H9 (cell line): ENCODE measurements around the gene IL9R. TPM values are rescaled to one million over a fixed set of nuclear protein-coding genes. Genes with fewer than 3 reads are reported as not detected.

Experiments
- DNase-seq: peaks from one replicate; pipeline ENCODE4 v3.0.0-alpha.2; 2017
- H2AFZ ChIP-seq: one replicate; pipeline ENCODE4 v1.6.1; 2013; ENCODE audit warnings: mild to moderate bottlenecking, low read length, control low read depth, moderate library complexity
- H2AK5ac ChIP-seq: 2 replicates; pipeline ENCODE4 v1.6.1; 2013; ENCODE audit warnings: low read length, control low read depth, mixed read lengths; ENCODE audit not compliant: insufficient read length
- H2BK120ac ChIP-seq: one replicate; pipeline ENCODE4 v1.6.1; 2013; ENCODE audit warnings: low read depth, mild to moderate bottlenecking, low read length, control low read depth, inconsistent platforms; ENCODE audit not compliant: poor library complexity, severe bottlenecking
- H2BK12ac ChIP-seq: 2 replicates; pipeline ENCODE4 v1.6.1; 2013; ENCODE audit warnings: low read length, control low read depth, mixed read lengths, low read depth; ENCODE audit not compliant: insufficient read length
- H2BK15ac ChIP-seq: 2 replicates; pipeline ENCODE4 v1.6.1; 2013; ENCODE audit warnings: low read depth, low read length, control low read depth
- H2BK20ac ChIP-seq: one replicate; pipeline ENCODE4 v1.6.1; 2013; ENCODE audit warnings: low read depth, mild to moderate bottlenecking, low read length, control low read depth, inconsistent platforms; ENCODE audit not compliant: poor library complexity, severe bottlenecking
- H2BK5ac ChIP-seq: 2 replicates; pipeline ENCODE4 v1.6.1; 2013; ENCODE audit warnings: low read length, control low read depth, mixed read lengths; ENCODE audit not compliant: insufficient read length
- H3K14ac ChIP-seq: 2 replicates; pipeline ENCODE4 v1.6.1; 2013; ENCODE audit warnings: low read length, control low read depth; ENCODE audit not compliant: insufficient read depth
- H3K18ac ChIP-seq: 2 replicates; pipeline ENCODE4 v1.6.1; 2013; ENCODE audit warnings: low read depth, mild to moderate bottlenecking, mixed read lengths, low read length, control low read depth; ENCODE audit not compliant: insufficient read length
- H3K23ac ChIP-seq: 2 replicates; pipeline ENCODE4 v1.6.1; 2013; ENCODE audit warnings: low read length, control low read depth, mixed read lengths, low read depth; ENCODE audit not compliant: insufficient read length
- H3K23me2 ChIP-seq: 2 replicates; pipeline ENCODE4 v1.6.1; 2013; ENCODE audit warnings: low read depth, mild to moderate bottlenecking, mixed read lengths, low read length, control low read depth; ENCODE audit not compliant: insufficient read length, poor library complexity, severe bottlenecking
- H3K27ac ChIP-seq: 2 replicates; pipeline ENCODE4 v1.5.1; 2013; ENCODE audit warnings: low read length, control low read depth, mixed read lengths, low read depth; ENCODE audit not compliant: insufficient read length
- H3K27me3 ChIP-seq: 2 replicates; pipeline ENCODE4 v1.6.1; 2013; ENCODE audit warnings: low read length, control low read depth, inconsistent platforms; ENCODE audit not compliant: insufficient read depth
- H3K4ac ChIP-seq: 2 replicates; pipeline ENCODE4 v1.6.1; 2013; ENCODE audit warnings: low read depth, mild to moderate bottlenecking, control low read depth, inconsistent platforms, low read length, moderate library complexity
- H3K4me1 ChIP-seq: 2 replicates; pipeline ENCODE4 v1.6.1; 2013; ENCODE audit warnings: low read length, control low read depth, inconsistent platforms; ENCODE audit not compliant: insufficient read depth
- H3K4me2 ChIP-seq: 2 replicates; pipeline ENCODE4 v1.6.1; 2013; ENCODE audit warnings: low read length, control low read depth, mixed read lengths; ENCODE audit not compliant: insufficient read length, insufficient read depth
- H3K56ac ChIP-seq: 2 replicates; pipeline ENCODE4 v1.6.1; 2013; ENCODE audit warnings: low read depth, mild to moderate bottlenecking, mixed read lengths, low read length, control low read depth; ENCODE audit not compliant: insufficient read length
- H3K79me1 ChIP-seq: 2 replicates; pipeline ENCODE4 v1.6.1; 2013; ENCODE audit warnings: low read depth, mild to moderate bottlenecking, moderate library complexity, low read length, control low read depth, inconsistent platforms; ENCODE audit not compliant: insufficient read depth, poor library complexity, severe bottlenecking
- H3K79me2 ChIP-seq: 2 replicates; pipeline ENCODE4 v1.6.1; 2013; ENCODE audit warnings: low read length, control low read depth, inconsistent platforms; ENCODE audit not compliant: insufficient read depth
- H3K9ac ChIP-seq: 2 replicates; pipeline ENCODE4 v1.6.1; 2013; ENCODE audit warnings: low read length, control low read depth, mixed read lengths; ENCODE audit not compliant: insufficient read length; ENCODE audit errors: extremely low read depth
- H3K9me3 ChIP-seq: one replicate; pipeline ENCODE4 v1.6.1; 2013; ENCODE audit warnings: low read depth, low read length, inconsistent platforms; ENCODE audit not compliant: control insufficient read depth
- H3T11ph ChIP-seq: one replicate; pipeline ENCODE4 v1.6.1; 2013; ENCODE audit warnings: mild to moderate bottlenecking, low read length, control low read depth, inconsistent platforms
- H4K20me1 ChIP-seq: one replicate; pipeline ENCODE4 v1.6.1; 2013; ENCODE audit not compliant: control insufficient read depth, insufficient read length, insufficient read depth
- H4K5ac ChIP-seq: 2 replicates; pipeline ENCODE4 v1.6.1; 2013; ENCODE audit warnings: low read depth, mild to moderate bottlenecking, mixed read lengths, low read length, control low read depth; ENCODE audit not compliant: insufficient read length
- H4K8ac ChIP-seq: replicated peaks from 2 replicates; pipeline ENCODE4 v1.6.1; 2013; ENCODE audit warnings: low read length, control low read depth, mixed read lengths, low read depth; ENCODE audit not compliant: insufficient read length
- H4K91ac ChIP-seq: 2 replicates; pipeline ENCODE4 v1.6.1; 2013; ENCODE audit warnings: low read depth, mild to moderate bottlenecking, moderate library complexity, mixed read lengths, low read length, control low read depth; ENCODE audit not compliant: insufficient read length
- H3K27ac Mint-ChIP-seq, 3 experiments: 2 replicates in 2 of 3; 3 replicates in 1 of 3; pipeline ENCODE4 v1.8.0; 2020 to 2021; ENCODE audit warnings: mixed read lengths in 3 of 3, mild to moderate bottlenecking in 1 of 3, moderate library complexity in 1 of 3
- H3K27me3 Mint-ChIP-seq: 2 replicates; pipeline ENCODE4 v1.8.0; 2021; ENCODE audit warnings: low read depth, mild to moderate bottlenecking, moderate library complexity, mixed read lengths
- H3K36me3 Mint-ChIP-seq, 3 experiments: 2 replicates in 2 of 3; 3 replicates in 1 of 3; pipeline ENCODE4 v1.8.0; 2020 to 2021; ENCODE audit warnings: low read depth in 3 of 3, mixed read lengths in 3 of 3; ENCODE audit not compliant: insufficient read depth in 1 of 3
- H3K4me1 Mint-ChIP-seq, 2 experiments: 2 replicates each; pipeline ENCODE4 v1.8.0; 2020; ENCODE audit warnings: mixed read lengths in 2 of 2
- H3K4me3 Mint-ChIP-seq, 2 experiments: 2 replicates in 1 of 2; 3 replicates in 1 of 2; pipeline ENCODE4 v1.8.0; 2020 to 2021; ENCODE audit warnings: mild to moderate bottlenecking in 2 of 2, mixed read lengths in 2 of 2, moderate library complexity in 1 of 2
- H3K9me3 Mint-ChIP-seq, 2 experiments: 2 replicates in 1 of 2; 3 replicates in 1 of 2; pipeline ENCODE4 v1.8.0; 2020; ENCODE audit warnings: mild to moderate bottlenecking in 2 of 2, mixed read lengths in 2 of 2, moderate library complexity in 1 of 2
- WGBS: extraction: QIAGEN DNeasy Blood & Tissue Kit; methylation state at CpG from one replicate; pipeline ENCODE4 v1.1.7; 2013; ENCODE audit warnings: missing lambda C conversion rate, low lambda C conversion rate, mixed read lengths; ENCODE audit not compliant: insufficient read length; ENCODE audit errors: extremely low coverage; 5-methylcytosine and 5-hydroxymethylcytosine counted together
- total RNA-seq: library from RNA; stranded (reverse); gene quantifications from 2 replicates; pipeline ENCODE4 v1.2.1, GENCODE V29; 2021
- TF ChIP-seq, protein P1 (sequence below): fragments of 200-600 bp; sonication (generic); conservative IDR thresholded peaks from 3 replicates; pipeline ENCODE4 v1.8.0; 2021; ENCODE audit warnings: antibody characterized with exemption, mild to moderate bottlenecking

IL9R gene
- total RNA-seq, 1 experiment from 2014 or later: 0.72 TPM

DNA sequence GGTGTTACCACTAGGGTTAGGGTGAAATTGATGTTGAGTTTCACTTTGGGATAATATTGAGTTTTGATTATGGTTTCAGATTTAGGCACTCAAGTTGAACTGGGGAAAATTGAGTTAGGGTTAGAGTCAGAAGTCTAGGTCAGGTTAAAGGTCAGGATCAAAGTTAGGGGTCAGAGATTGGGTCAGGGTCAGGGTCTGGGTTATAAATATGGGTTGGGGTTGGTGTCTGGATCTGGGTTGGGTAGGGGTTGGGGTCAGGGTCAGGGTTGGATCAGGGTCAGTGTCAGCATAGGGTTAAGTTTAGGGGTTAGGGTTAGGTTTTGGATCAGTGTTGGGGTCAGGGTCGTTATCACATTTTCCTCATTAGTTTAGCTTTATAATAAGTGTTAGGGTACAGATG lies 42.7 kb upstream of the IL9R start:
- no peak overlapping the region for H3K4me2 ChIP-seq
- no peak overlapping the region for H4K8ac ChIP-seq
- no peaks in the 10 kb centered on the region for H4K20me1 ChIP-seq
- no peaks in the 10 kb centered on the region; the same call in 1 of the 2 replicates for H3K27me3 Mint-ChIP-seq
- H4K91ac ChIP-seq: no peak overlapping the region
- peaks cover 0 to 2% (median 2%) of the 10 kb centered on the region in 3 experiments; a peak in 4 of 7 replicates for H3K36me3 Mint-ChIP-seq
- no peak overlapping the region for H3K23ac ChIP-seq
- H3K9me3 ChIP-seq: peaks cover 41% of the 10 kb centered on the region
- no peak overlapping the region for H2BK120ac ChIP-seq
- no peak overlapping the region for H2BK15ac ChIP-seq
- H2BK12ac ChIP-seq: no peak overlapping the region
- no peak overlapping the region for H3K18ac ChIP-seq
- H2AK5ac ChIP-seq: no peak overlapping the region
- H2BK20ac ChIP-seq: no peak overlapping the region
- H3K4me1 Mint-ChIP-seq: peaks cover 15 to 19% of the 10 kb centered on the region in 2 experiments
- no peak overlapping the region for H3T11ph ChIP-seq
- H3K56ac ChIP-seq: no peak overlapping the region
- H3K27ac ChIP-seq: no peak overlapping the region
- no peaks in the 10 kb centered on the region for H3K23me2 ChIP-seq
- no peak overlapping the region for H2BK5ac ChIP-seq
- no peak overlapping the region for H3K4ac ChIP-seq
- H3K14ac ChIP-seq: no peak overlapping the region
- no peaks in the 10 kb centered on the region; the same call in 1 of the 2 replicates for H3K4me1 ChIP-seq
- TF ChIP-seq, protein P1, sequence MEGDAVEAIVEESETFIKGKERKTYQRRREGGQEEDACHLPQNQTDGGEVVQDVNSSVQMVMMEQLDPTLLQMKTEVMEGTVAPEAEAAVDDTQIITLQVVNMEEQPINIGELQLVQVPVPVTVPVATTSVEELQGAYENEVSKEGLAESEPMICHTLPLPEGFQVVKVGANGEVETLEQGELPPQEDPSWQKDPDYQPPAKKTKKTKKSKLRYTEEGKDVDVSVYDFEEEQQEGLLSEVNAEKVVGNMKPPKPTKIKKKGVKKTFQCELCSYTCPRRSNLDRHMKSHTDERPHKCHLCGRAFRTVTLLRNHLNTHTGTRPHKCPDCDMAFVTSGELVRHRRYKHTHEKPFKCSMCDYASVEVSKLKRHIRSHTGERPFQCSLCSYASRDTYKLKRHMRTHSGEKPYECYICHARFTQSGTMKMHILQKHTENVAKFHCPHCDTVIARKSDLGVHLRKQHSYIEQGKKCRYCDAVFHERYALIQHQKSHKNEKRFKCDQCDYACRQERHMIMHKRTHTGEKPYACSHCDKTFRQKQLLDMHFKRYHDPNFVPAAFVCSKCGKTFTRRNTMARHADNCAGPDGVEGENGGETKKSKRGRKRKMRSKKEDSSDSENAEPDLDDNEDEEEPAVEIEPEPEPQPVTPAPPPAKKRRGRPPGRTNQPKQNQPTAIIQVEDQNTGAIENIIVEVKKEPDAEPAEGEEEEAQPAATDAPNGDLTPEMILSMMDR: no peak
- H4K5ac ChIP-seq: no peak overlapping the region
- H3K27me3 ChIP-seq: no peaks in the 10 kb centered on the region
- WGBS: no CpG with 5 or more reads among the region's 1 CpG
- no peak overlapping the region for H3K4me3 Mint-ChIP-seq
- peaks cover 24 to 30% of the 10 kb centered on the region in 2 experiments for H3K9me3 Mint-ChIP-seq
- H3K9ac ChIP-seq: no peak overlapping the region
- no peak overlapping the region for H3K27ac Mint-ChIP-seq
- H3K79me1 ChIP-seq: no peaks in the 10 kb centered on the region
- H2AFZ ChIP-seq: no peak overlapping the region
- no peaks in the 10 kb centered on the region for H3K79me2 ChIP-seq
- DNase-seq: no peak
